ENCODE measurements around the gene TK2.

Gene TK2

DNA sequence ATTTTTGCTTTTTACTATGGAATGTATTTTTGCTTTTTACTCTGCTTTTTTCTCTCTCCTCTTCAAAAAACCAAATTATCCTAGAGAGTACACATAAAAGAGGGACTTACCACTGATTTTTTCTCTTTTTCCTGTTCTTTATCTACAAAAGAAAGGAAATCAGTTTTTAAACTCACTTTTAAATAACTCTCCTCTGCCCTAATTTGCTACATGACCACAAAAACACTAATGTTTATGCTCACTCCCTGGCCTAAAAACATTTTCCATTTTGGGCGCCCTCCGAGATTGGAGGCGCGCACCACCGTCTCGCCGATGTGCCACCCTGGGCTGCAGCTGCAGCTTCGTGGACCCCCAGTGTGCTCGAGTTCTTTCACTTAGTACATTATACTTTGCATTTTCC is 1.1 kb downstream of the TK2 start:
- Histone ChIP-seq H3K27ac (ENCODE audit: low read length) (peak overlapping the region; percentile 57; the same call in 1 of the 2 replicates), H3K4me3 (ENCODE audit: low read length) (peak overlapping the region; percentile 69), H2AFZ (ENCODE audit: low read length) (no peak overlapping the region)

GRCh38 chr16:66548068-66548467 is 1.9 kb downstream of the TK2 start:
- H3K4me3 ChIP-seq (ENCODE audit: low read length), result no peak overlapping the region
- peaks cover 10% of the 10 kb centered on the region for H3K79me2 ChIP-seq (ENCODE audit: low read length)
- H3K36me3 ChIP-seq (replicated peaks; ENCODE audit: insufficient read depth, low read length), result no peaks in the 10 kb centered on the region
- no peak overlapping the region for H3K27ac ChIP-seq (ENCODE audit: low read length)
- H4K20me1 ChIP-seq (ENCODE audit: insufficient read depth, low read length), result no peaks in the 10 kb centered on the region
- peaks cover 36% of the 10 kb centered on the region for H3F3A ChIP-seq (ENCODE audit: insufficient read depth, low read length)
- no peaks in the 10 kb centered on the region for H3K27me3 ChIP-seq (replicated peaks; ENCODE audit: insufficient read depth, low read length)
- H2AFZ ChIP-seq (ENCODE audit: low read length), result no peak overlapping the region
- no peak for TF ChIP-seq EZH2phosphoT487 (IDR thresholded peaks at IDR 0.05; ENCODE audit: low read length)
- TF ChIP-seq CTCF (IDR thresholded peaks at IDR 0.05; ENCODE audit: low read length), result no peak
- TF ChIP-seq EZH2 (optimal IDR thresholded peaks at IDR 0.05; ENCODE audit: low read depth, low read length), result no peak
- H3K4me1 ChIP-seq (ENCODE audit: low read length), result peaks cover 26% of the 10 kb centered on the region
- H3K9me2 ChIP-seq (replicated peaks; ENCODE audit: insufficient read depth, low read length), result no peaks in the 10 kb centered on the region
- H3K4me2 ChIP-seq (ENCODE audit: low read depth, low read length), result no peak overlapping the region
- no peaks in the 10 kb centered on the region for H3K9me3 ChIP-seq (replicated peaks; ENCODE audit: insufficient read depth, low read length)
- no peak overlapping the region for H3K9ac ChIP-seq (ENCODE audit: low read length)
- no peak for DNase-seq

More for the DNA sequence above, 1.1 kb downstream of the TK2 start:
- Histone ChIP-seq H3K4me1 (ENCODE audit: low read length) (peaks cover 33% of the 10 kb centered on the region), H4K20me1 (ENCODE audit: insufficient read depth, low read length) (no peaks in the 10 kb centered on the region), H3K9ac (ENCODE audit: low read length) (peak overlapping the region; percentile 88; the same call in 1 of the 2 replicates), H3K36me3 (replicated peaks; ENCODE audit: insufficient read depth, low read length) (no peaks in the 10 kb centered on the region), H3K4me2 (ENCODE audit: low read depth, low read length) (peak overlapping the region; percentile 86), H3K79me2 (ENCODE audit: low read length) (peaks cover 15% of the 10 kb centered on the region), H3F3A (ENCODE audit: insufficient read depth, low read length) (peaks cover 36% of the 10 kb centered on the region), H3K9me2 (replicated peaks; ENCODE audit: insufficient read depth, low read length) (no peaks in the 10 kb centered on the region), H3K27me3 (replicated peaks; ENCODE audit: insufficient read depth, low read length) (no peaks in the 10 kb centered on the region), H3K9me3 (replicated peaks; ENCODE audit: insufficient read depth, low read length) (no peaks in the 10 kb centered on the region)
- no peak for DNase-seq
- TF ChIP-seq EZH2 (optimal IDR thresholded peaks at IDR 0.05; ENCODE audit: low read depth, low read length) (no peak), CTCF (IDR thresholded peaks at IDR 0.05; ENCODE audit: low read length) (no peak), EZH2phosphoT487 (IDR thresholded peaks at IDR 0.05; ENCODE audit: low read length) (no peak)

DNA sequence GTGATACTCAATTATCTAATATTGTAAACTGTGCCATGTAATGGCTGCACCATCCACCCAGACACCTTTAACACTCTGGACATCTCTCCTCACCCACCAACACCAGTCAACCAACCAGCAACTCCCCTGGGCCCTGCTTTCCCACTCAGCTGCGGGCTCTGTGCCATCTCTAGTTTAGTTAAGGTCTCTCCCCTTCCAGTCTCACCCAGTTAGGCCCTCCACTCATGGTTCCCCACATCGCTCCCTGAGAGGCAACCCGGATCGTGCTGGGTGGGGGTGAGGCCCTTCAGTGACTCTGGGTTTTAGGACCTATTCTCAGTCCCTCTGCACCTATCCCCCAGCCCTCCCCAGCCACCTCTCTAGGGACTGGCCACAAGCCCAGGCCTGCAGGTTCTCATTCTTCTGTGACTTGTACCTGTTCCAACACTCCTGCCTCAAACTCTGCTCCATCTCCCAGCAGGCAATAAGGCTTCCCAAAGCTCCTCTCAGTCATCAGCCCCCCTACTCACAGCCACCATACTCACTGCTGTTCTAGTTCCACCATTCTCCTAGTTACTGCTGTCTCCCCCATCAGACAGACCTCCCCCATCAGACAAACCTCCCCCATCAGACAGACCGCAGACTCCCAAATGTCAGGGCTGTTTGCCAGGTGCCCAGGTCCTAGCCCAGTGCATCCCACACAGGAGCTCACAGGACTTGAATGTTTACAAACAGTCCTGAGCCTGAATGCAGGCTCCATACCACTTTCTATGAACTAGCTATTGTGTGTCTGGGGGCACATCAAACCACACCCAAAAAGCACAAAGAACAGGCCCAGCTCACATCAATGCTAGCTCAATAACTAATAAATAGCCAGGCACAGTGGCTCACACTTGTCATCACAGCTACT is 2.6 kb downstream of the TK2 start:
- Histone ChIP-seq H3K4me2 (ENCODE audit: low read depth, low read length) (no peak overlapping the region), H3K36me3 (replicated peaks; ENCODE audit: insufficient read depth, low read length) (no peaks in the 10 kb centered on the region), H3K27me3 (replicated peaks; ENCODE audit: insufficient read depth, low read length) (no peaks in the 10 kb centered on the region), H3K27ac (ENCODE audit: low read length) (no peak overlapping the region), H3F3A (ENCODE audit: insufficient read depth, low read length) (peaks cover 30% of the 10 kb centered on the region), H3K4me1 (ENCODE audit: low read length) (peaks cover 29% of the 10 kb centered on the region), H4K20me1 (ENCODE audit: insufficient read depth, low read length) (no peaks in the 10 kb centered on the region), H2AFZ (ENCODE audit: low read length) (no peak overlapping the region), H3K4me3 (ENCODE audit: low read length) (no peak overlapping the region), H3K79me2 (ENCODE audit: low read length) (peaks cover 4% of the 10 kb centered on the region), H3K9ac (ENCODE audit: low read length) (no peak overlapping the region), H3K9me2 (replicated peaks; ENCODE audit: insufficient read depth, low read length) (no peaks in the 10 kb centered on the region), H3K9me3 (replicated peaks; ENCODE audit: insufficient read depth, low read length) (no peaks in the 10 kb centered on the region)
- no peak for TF ChIP-seq EZH2 (optimal IDR thresholded peaks at IDR 0.05; ENCODE audit: low read depth, low read length)
- no peak for TF ChIP-seq CTCF (IDR thresholded peaks at IDR 0.05; ENCODE audit: low read length)
- no peak for TF ChIP-seq EZH2phosphoT487 (IDR thresholded peaks at IDR 0.05; ENCODE audit: low read length)
- no peak for DNase-seq

Data from MM.1S (cell line).